ENCODE data around the gene IL22RA1.

The IL22RA1 gene

DNA sequence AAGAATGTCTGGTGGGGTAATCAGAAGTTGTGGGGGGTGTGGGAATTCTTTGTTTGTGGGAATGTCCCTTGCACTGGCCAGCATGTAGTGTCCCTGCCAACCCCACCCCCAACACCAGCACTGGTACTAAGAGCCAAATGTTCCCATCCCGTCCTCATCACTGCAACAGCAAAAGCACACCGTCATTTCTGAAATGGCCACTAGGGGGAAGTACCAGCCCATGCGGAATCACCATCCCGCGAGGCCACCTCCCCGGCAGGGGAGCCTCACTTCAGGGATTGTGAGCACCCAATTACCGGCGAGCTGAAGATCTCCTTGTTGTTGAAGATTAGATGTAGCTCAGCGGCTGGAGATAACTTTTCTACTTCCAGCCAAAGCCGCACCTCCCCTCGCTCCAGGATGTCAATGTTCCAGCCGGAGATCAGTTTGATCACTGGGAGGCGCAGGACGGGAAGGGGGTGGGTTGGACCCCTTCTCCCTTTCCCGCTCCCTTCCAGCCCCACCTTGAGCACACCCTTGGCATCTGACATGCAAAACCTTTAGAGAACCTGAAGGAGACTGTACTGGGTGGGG lies 72.0 kb downstream of the IL22RA1 start:
- DNase-seq: peak; percentile 76 to 83

DNA sequence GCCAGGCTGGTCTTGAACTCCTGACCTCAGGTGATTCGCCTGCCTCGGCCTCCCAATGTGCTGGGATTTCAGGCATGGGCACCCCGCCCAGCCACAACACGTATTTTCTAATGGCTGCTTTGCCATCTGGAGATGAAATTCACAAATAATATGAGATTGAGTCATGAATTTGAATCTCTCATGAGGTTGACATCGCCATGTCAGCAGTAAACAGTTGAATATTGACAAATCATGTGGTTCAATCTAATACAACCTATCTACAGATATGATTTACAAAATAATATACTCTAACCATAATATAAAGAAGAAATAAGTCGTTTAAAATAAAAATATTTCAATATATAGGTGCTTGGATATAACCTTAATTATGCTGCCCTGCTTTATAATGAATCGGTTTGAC lies 73.1 kb downstream of the IL22RA1 start:
- no peak for DNase-seq
